K562 (cell line): ENCODE results near the gene KCNH2. TPM values are rescaled to one million over a fixed set of nuclear protein-coding genes. Genes with fewer than 3 reads are reported as not detected.

Experiments
- CCAR2 ChIP-seq: fragments of 200-400 bp; formaldehyde crosslinking; IDR thresholded peaks from 2 replicates; pipeline ENCODE4 v1.6.1; 2017; ENCODE audit warnings: mild to moderate bottlenecking, low read depth, low read length
- GATAD2B ChIP-seq: fragments of 450-650 bp; IDR thresholded peaks from 2 replicates; pipeline ENCODE4 v1.6.1; 2017; ENCODE audit warnings: mild to moderate bottlenecking, borderline replicate concordance
- NBN ChIP-seq: fragments of 450-650 bp; IDR thresholded peaks from 2 replicates; pipeline ENCODE4 v1.6.1; 2016; ENCODE audit warnings: low read depth, mild to moderate bottlenecking
- TSHZ1 ChIP-seq: fragments of 250-450 bp; sonication (Bioruptor Pico); IDR thresholded peaks from 2 replicates; pipeline ENCODE4 v1.4.0; 2020; ENCODE audit warnings: mild to moderate bottlenecking, moderate library complexity
- ZBTB40 ChIP-seq, 2 experiments: fragments of 450-650 bp in 1 of 2; sonication (generic) in 1 of 2; formaldehyde crosslinking in 1 of 2; IDR thresholded peaks; 2 replicates each; pipeline versions ENCODE4 v1.7.1 to v1.9.0; 2016 to 2022; ENCODE audit warnings: inconsistent platforms in 1 of 2, mild to moderate bottlenecking in 1 of 2, missing genetic modification reagents in 1 of 2
- ZBTB9 ChIP-seq: fragments of 450-650 bp; formaldehyde crosslinking; IDR thresholded peaks from 2 replicates; pipeline ENCODE4 v1.4.0; 2020; ENCODE audit warnings: mild to moderate bottlenecking, moderate library complexity
- polyA plus RNA-seq, 8 experiments: library from polyadenylated mRNA; depleted of rRNA in 4 of 8; stranded (reverse) in 5 of 8; unstranded in 3 of 8; fragments of >200 nt; fragmentation: Nextera tagmentation in 2 of 8; fragmentation: Illumina TruSeq in 1 of 8; extraction: Ambion mirVana in 2 of 8; extraction: Trizol in 1 of 8; gene quantifications; 2 replicates each; pipeline versions ENCODE4 v1.2.1 to v1.2.3, GENCODE V29; 2011 to 2014; ENCODE audit warnings: inconsistent platforms in 1 of 8, missing spikeins in 1 of 8
- total RNA-seq, 7 experiments: library from RNA; depleted of rRNA in 6 of 7; stranded (reverse); fragments of >200 nt in 6 of 7; fragmentation: Illumina TruSeq in 2 of 7; extraction: Trizol in 2 of 7; gene quantifications; 2 replicates each; pipeline versions ENCODE4 v1.2.1 to v1.2.3, GENCODE V29; 2011 to 2021; ENCODE audit warnings: low replicate concordance in 1 of 7
- TF ChIP-seq, protein P1 (sequence below): sonication (generic); formaldehyde crosslinking; IDR thresholded peaks from 2 replicates; pipeline ENCODE4 v1.8.0; 2023; ENCODE audit warnings: mild to moderate bottlenecking, missing genetic modification reagents

Gene KCNH2
- total and polyA plus RNA-seq, 9 of the 15 experiments (the other 6 are each of a cell fraction or from before 2014, with no cell fraction given): 18.1 to 368 (median 218) TPM

DNA sequence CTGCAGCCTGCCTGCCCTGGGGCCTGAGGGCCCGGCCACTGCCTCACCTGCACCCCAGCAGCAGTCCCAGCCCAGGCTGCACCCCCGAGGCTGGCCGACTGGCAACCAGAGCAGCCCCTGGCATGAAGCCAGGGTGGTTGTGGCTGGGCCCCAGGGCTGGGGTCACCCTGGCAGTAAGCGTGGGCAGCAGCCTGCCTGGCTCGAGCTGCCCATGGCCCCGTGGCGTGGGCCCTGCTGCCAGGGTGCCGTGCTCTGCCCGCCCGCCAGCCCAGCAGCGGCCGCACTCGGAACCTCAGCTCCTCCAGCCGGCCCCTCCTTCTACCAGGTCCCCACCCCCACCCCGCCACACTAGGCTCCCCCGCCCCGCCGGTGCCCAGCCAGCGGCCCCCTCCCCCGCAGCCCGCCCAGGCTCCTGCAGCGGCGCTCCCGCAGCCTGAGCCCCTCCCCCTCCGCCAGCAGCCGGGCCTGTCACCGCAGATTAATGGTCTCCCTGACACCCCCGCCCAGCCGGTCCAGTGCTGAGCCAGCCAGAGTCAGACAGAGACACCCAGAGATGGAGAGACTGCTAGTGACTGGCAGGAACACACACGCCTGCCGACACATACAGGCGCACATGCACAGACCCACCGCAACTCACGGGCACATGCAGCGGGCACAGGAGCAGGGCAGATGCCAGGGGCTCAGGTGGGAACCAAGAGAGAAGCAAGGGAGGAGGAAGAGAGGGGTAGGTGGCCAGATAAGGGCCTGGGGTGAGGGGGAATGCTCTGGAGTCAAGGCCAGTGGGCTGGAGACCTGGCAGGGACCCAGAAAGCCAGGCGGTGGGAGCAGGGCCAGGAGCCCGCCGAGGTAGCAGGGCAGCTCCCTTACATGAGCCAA lies 22.4 kb downstream of the KCNH2 start (continued):
- TF ChIP-seq ZBTB40 (IDR thresholded peaks at IDR 0.05): peak; percentile 52
- TF ChIP-seq ZBTB40 (CRISPR knock-in tag; IDR thresholded peaks at IDR 0.05): no peak
- no peak for TF ChIP-seq CCAR2
- TF ChIP-seq ZBTB9 (CRISPR knock-in tag): peak; percentile 89
- no peak for TF ChIP-seq GATAD2B
- peak; percentile 96 for TF ChIP-seq NBN
- TF ChIP-seq, protein P1, sequence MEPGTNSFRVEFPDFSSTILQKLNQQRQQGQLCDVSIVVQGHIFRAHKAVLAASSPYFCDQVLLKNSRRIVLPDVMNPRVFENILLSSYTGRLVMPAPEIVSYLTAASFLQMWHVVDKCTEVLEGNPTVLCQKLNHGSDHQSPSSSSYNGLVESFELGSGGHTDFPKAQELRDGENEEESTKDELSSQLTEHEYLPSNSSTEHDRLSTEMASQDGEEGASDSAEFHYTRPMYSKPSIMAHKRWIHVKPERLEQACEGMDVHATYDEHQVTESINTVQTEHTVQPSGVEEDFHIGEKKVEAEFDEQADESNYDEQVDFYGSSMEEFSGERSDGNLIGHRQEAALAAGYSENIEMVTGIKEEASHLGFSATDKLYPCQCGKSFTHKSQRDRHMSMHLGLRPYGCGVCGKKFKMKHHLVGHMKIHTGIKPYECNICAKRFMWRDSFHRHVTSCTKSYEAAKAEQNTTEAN (CRISPR knock-in tag): no peak
- TF ChIP-seq TSHZ1 (CRISPR knock-in tag): peak; percentile 10; the same call in 1 of the 2 replicates
